HL-60 (cell line): ENCODE measurements around the gene NPAS1.
A peak's percentile ranks its signal among the peaks of the same experiment; 100 is the strongest.

Experiments
- DNase-seq, 2 experiments: peaks; one replicate each; pipeline ENCODE4 v3.0.0-alpha.2; 2010 to 2020; ENCODE audit warnings: low read depth in 1 of 2, low spot score in 1 of 2
- H3K27ac ChIP-seq: fragments of 250-450 bp; sonication (Bioruptor Pico); replicated peaks from 2 replicates; pipeline ENCODE4 v1.5.1; 2020; ENCODE audit warnings: mild to moderate bottlenecking, moderate library complexity
- H3K27me3 ChIP-seq: fragments of 250-450 bp; sonication (Bioruptor Pico); 2 replicates; pipeline ENCODE4 v1.5.1; 2021; ENCODE audit warnings: mild to moderate bottlenecking, moderate library complexity; ENCODE audit not compliant: insufficient read depth, poor library complexity, severe bottlenecking
- H3K4me3 ChIP-seq: replicated peaks from 2 replicates; pipeline ENCODE4 v1.5.1; 2011; ENCODE audit warnings: mild to moderate bottlenecking, control low read depth, low read length; ENCODE audit not compliant: insufficient read depth
- CTCF ChIP-seq: IDR thresholded peaks from one replicate; pipeline ENCODE4 v1.5.1; 2011; ENCODE audit warnings: low read length, control low read depth, inconsistent platforms; ENCODE audit not compliant: insufficient read depth
- GABPA ChIP-seq: IDR thresholded peaks from 2 replicates; pipeline ENCODE4 v1.6.1; 2012; ENCODE audit warnings: low read depth
- POLR2AphosphoS5 ChIP-seq: IDR thresholded peaks from 2 replicates; pipeline ENCODE4 v1.6.1; 2012; ENCODE audit warnings: low read depth
- SPI1 ChIP-seq: IDR thresholded peaks from 2 replicates; pipeline ENCODE4 v1.6.1; 2012; ENCODE audit warnings: low read depth, mild to moderate bottlenecking, borderline replicate concordance
- TF ChIP-seq, protein P1 (sequence below): IDR thresholded peaks from 2 replicates; pipeline ENCODE4 v1.6.1; 2012; ENCODE audit warnings: low read depth; ENCODE audit not compliant: insufficient replicate concordance

Gene NPAS1

GRCh38 chr19:47027586-47028088 is 8.0 kb downstream of the NPAS1 start:
- no peak overlapping the region for H3K4me3 ChIP-seq
- peaks cover 42% of the 10 kb centered on the region for H3K27me3 ChIP-seq
- no peak for DNase-seq
- no peak overlapping the region for H3K27ac ChIP-seq
- no peak for TF ChIP-seq SPI1
- TF ChIP-seq CTCF, result no peak
- no peak for TF ChIP-seq GABPA
- TF ChIP-seq POLR2AphosphoS5, result no peak
- TF ChIP-seq, protein P1, sequence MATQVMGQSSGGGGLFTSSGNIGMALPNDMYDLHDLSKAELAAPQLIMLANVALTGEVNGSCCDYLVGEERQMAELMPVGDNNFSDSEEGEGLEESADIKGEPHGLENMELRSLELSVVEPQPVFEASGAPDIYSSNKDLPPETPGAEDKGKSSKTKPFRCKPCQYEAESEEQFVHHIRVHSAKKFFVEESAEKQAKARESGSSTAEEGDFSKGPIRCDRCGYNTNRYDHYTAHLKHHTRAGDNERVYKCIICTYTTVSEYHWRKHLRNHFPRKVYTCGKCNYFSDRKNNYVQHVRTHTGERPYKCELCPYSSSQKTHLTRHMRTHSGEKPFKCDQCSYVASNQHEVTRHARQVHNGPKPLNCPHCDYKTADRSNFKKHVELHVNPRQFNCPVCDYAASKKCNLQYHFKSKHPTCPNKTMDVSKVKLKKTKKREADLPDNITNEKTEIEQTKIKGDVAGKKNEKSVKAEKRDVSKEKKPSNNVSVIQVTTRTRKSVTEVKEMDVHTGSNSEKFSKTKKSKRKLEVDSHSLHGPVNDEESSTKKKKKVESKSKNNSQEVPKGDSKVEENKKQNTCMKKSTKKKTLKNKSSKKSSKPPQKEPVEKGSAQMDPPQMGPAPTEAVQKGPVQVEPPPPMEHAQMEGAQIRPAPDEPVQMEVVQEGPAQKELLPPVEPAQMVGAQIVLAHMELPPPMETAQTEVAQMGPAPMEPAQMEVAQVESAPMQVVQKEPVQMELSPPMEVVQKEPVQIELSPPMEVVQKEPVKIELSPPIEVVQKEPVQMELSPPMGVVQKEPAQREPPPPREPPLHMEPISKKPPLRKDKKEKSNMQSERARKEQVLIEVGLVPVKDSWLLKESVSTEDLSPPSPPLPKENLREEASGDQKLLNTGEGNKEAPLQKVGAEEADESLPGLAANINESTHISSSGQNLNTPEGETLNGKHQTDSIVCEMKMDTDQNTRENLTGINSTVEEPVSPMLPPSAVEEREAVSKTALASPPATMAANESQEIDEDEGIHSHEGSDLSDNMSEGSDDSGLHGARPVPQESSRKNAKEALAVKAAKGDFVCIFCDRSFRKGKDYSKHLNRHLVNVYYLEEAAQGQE, result no peak

GRCh38 chr19:47028195-47028601 is 8.6 kb downstream of the NPAS1 start:
- H3K27me3 ChIP-seq, result peaks cover 37% of the 10 kb centered on the region
- DNase-seq, result no peak
- H3K27ac ChIP-seq, result no peak overlapping the region
- TF ChIP-seq CTCF (no peak), GABPA (no peak), SPI1 (no peak), POLR2AphosphoS5 (no peak)
- TF ChIP-seq, protein P1, result no peak
- no peak overlapping the region for H3K4me3 ChIP-seq

GRCh38 chr19:47032171-47032811 is 12.7 kb downstream of the NPAS1 start:
- no peak overlapping the region for H3K27ac ChIP-seq
- no peak overlapping the region for H3K4me3 ChIP-seq
- peak; percentile 87 for TF ChIP-seq CTCF
- no peak for TF ChIP-seq SPI1
- peaks cover 19% of the 10 kb centered on the region for H3K27me3 ChIP-seq
- DNase-seq, result no peak
